Adrenal gland (tissue), 12 donors: Measurements from ENCODE around the gene GLIPR2. TPM values are rescaled to one million over a fixed set of nuclear protein-coding genes. Genes with fewer than 3 reads are reported as not detected.
"Not testable (repeated sequence)": the region's sequence is repeated elsewhere in the genome, so short reads cannot be mapped to it uniquely, and the experiment has no call there.

Experiments used
- DNase-seq, 7 donors: peaks; one replicate each; pipeline ENCODE4 v3.0.0-alpha.2; 2019 to 2020
- H3K27ac ChIP-seq, 5 donors: fragments of 200-600 bp; sonication (generic) in 4 of 5; 1 replicate in 3 of 5; 2 replicates in 2 of 5; pipeline versions ENCODE4 v1.5.1 to v1.8.0; 2016 to 2020; ENCODE audit warnings: mild to moderate bottlenecking in 1 of 5
- H3K27me3 ChIP-seq: fragments of 200-600 bp; 2 replicates; pipeline ENCODE4 v1.8.0; 2021
- H3K36me3 ChIP-seq, 2 donors: fragments of 200-600 bp; replicated peaks in 1 of 2; 1 replicate in 1 of 2; 2 replicates in 1 of 2; pipeline versions ENCODE4 v1.5.1 to v1.8.0; 2018 to 2022
- H3K4me1 ChIP-seq, 2 donors: fragments of 200-600 bp; replicated peaks in 1 of 2; 1 replicate in 1 of 2; 2 replicates in 1 of 2; pipeline versions ENCODE4 v1.5.1 to v1.8.0; 2018 to 2021
- H3K4me3 ChIP-seq, 4 donors: fragments of 200-600 bp; sonication (generic) in 3 of 4; one replicate each; pipeline ENCODE4 v1.5.1; 2016 to 2018
- H3K9me3 ChIP-seq, 3 donors: fragments of 200-600 bp; sonication (generic) in 1 of 3; replicated peaks in 1 of 3; 1 replicate in 2 of 3; 2 replicates in 1 of 3; pipeline versions ENCODE4 v1.5.1 to v1.8.0; 2016 to 2021
- POLR2A ChIP-seq, 2 donors: fragments of 450-650 bp; IDR thresholded peaks; one replicate each; pipeline ENCODE4 v1.6.1; 2017; ENCODE audit warnings: antibody characterized with exemption in 2 of 2, mild to moderate bottlenecking in 2 of 2, moderate library complexity in 1 of 2
- WGBS, 4 donors: extraction: QIAGEN DNeasy Blood & Tissue Kit in 2 of 4; methylation state at CpG; one replicate each; pipeline versions ENCODE4 v1.1.5 to v1.1.7; 2013 to 2017; 5-methylcytosine and 5-hydroxymethylcytosine counted together
- intact Hi-C, 2 donors: fragments of 100-400 bp; cut with DNase I; formaldehyde crosslinking; loops; one replicate each; pipeline versions ENCODE4 v1.14.1 to v1.15.0; 2022 to 2023
- polyA plus RNA-seq, 3 donors: library from polyadenylated mRNA; stranded (reverse); fragments of 200-250 nt in 2 of 3; fragments of 350-450 nt in 1 of 3; fragmentation: Illumina TruSeq in 1 of 3; extraction: RNeasy Lipid Tissue Mini Kit (QIAGEN cat#74804) in 1 of 3; gene quantifications; one replicate each; pipeline ENCODE4 v1.2.3, GENCODE V29; 2013 to 2014
- total RNA-seq, 9 donors: library from RNA; depleted of rRNA in 4 of 9; stranded (reverse); fragments of >200 nt in 4 of 9; fragments of 120-200 nt in 1 of 9; fragmentation: NEBNext Ultra II Directional in 1 of 9; extraction: Animal tissue kit (Norgen Biotek cat#: 25700) in 1 of 9; gene quantifications; one replicate each; pipeline versions ENCODE4 v1.1.0 to v1.2.4, GENCODE V29; 2013 to 2023
- TF ChIP-seq, protein P1 (sequence below), 6 experiments: fragments of 450-650 bp in 4 of 6; fragments of 200-600 bp in 2 of 6; sonication (generic) in 1 of 6; IDR thresholded peaks; 1 replicate in 5 of 6; 2 replicates in 1 of 6; pipeline versions ENCODE4 v1.5.1 to v1.8.0; 2016 to 2021; ENCODE audit warnings: antibody characterized with exemption in 6 of 6, mild to moderate bottlenecking in 2 of 6, moderate library complexity in 1 of 6
- donor health status: healthy with polysubstance abuse.
- donor health status: Bipolar disorder and iron deficiency.
- donor health status: DM: yes; HTN: yes; CAD: no.
- donor health status: DM: no; HTN: no; CAD: no.
- donor health status: DM: no; HTN: no; CAD: no.
- donor health status: DM: yes; HTN: yes; CAD: no.

Gene GLIPR2
- total and polyA plus RNA-seq, 12 donors: 16.1 to 56.3 (median 33.5) TPM

DNA sequence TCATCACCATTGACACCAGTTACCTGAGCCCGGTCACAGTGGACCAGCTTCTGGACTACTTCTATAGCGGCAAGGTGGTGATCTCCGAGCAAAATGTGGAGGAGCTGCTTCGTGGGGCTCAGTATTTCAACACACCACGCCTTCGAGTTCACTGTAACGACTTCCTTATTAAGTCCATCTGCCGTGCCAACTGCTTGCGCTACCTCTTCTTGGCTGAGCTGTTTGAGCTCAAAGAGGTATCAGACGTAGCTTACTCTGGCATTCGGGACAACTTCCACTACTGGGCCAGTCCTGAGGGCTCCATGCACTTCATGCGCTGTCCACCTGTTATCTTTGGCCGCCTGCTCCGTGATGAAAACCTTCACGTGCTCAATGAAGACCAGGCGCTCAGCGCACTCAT, 33.2 kb downstream of the GLIPR2 start:
- Histone ChIP-seq H3K9me3 (no peaks in the 10 kb centered on the region), H3K4me1 (no peaks in the 10 kb centered on the region), H3K27ac (no peak overlapping the region), H3K27me3 (no peaks in the 10 kb centered on the region), H3K36me3 (no peaks in the 10 kb centered on the region), H3K4me3 (no peak overlapping the region)
- intact Hi-C loops: loop anchor here (10.0 kb wide), 1 partner anchor 145 kb away; no protein-coding TSS in a partner anchor
- TF ChIP-seq POLR2A (IDR thresholded peaks at IDR 0.05): no peak
- TF ChIP-seq, protein P1, sequence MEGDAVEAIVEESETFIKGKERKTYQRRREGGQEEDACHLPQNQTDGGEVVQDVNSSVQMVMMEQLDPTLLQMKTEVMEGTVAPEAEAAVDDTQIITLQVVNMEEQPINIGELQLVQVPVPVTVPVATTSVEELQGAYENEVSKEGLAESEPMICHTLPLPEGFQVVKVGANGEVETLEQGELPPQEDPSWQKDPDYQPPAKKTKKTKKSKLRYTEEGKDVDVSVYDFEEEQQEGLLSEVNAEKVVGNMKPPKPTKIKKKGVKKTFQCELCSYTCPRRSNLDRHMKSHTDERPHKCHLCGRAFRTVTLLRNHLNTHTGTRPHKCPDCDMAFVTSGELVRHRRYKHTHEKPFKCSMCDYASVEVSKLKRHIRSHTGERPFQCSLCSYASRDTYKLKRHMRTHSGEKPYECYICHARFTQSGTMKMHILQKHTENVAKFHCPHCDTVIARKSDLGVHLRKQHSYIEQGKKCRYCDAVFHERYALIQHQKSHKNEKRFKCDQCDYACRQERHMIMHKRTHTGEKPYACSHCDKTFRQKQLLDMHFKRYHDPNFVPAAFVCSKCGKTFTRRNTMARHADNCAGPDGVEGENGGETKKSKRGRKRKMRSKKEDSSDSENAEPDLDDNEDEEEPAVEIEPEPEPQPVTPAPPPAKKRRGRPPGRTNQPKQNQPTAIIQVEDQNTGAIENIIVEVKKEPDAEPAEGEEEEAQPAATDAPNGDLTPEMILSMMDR (IDR thresholded peaks at IDR 0.05): no peak
- WGBS, 4 donors: 87 to 95% (median 91%) methylated on average over 14 to 17 of the region's 17 CpGs
- no peak for DNase-seq

DNA sequence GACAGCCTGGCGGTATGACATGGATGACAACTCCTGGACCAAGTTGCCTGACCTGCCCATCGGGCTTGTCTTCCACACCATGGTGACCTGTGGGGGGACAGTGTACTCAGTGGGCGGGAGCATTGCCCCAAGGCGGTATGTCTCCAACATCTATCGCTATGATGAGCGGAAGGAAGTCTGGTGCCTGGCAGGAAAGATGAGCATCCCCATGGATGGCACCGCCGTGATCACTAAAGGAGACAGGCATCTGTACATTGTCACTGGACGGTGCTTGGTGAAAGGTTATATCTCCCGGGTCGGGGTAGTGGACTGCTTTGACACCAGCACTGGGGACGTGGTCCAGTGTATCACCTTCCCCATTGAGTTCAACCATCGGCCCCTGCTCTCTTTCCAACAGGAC, 34.0 kb downstream of the GLIPR2 start:
- H3K27me3 ChIP-seq: no peaks in the 10 kb centered on the region
- no peak for DNase-seq
- H3K4me1 ChIP-seq: no peaks in the 10 kb centered on the region
- H3K36me3 ChIP-seq: no peaks in the 10 kb centered on the region
- no peak overlapping the region for H3K4me3 ChIP-seq
- H3K27ac ChIP-seq: no peak overlapping the region
- no peaks in the 10 kb centered on the region for H3K9me3 ChIP-seq
- 91 to 96% (median 94%) methylated on average over 10 to 13 of the region's 13 CpGs for WGBS, 4 donors
- no peak for TF ChIP-seq POLR2A (IDR thresholded peaks at IDR 0.05)
- intact Hi-C loops: loop anchor here in 1 of 2 donors (10.0 kb wide), 1 partner anchor 146 kb away; no protein-coding TSS in a partner anchor

DNA sequence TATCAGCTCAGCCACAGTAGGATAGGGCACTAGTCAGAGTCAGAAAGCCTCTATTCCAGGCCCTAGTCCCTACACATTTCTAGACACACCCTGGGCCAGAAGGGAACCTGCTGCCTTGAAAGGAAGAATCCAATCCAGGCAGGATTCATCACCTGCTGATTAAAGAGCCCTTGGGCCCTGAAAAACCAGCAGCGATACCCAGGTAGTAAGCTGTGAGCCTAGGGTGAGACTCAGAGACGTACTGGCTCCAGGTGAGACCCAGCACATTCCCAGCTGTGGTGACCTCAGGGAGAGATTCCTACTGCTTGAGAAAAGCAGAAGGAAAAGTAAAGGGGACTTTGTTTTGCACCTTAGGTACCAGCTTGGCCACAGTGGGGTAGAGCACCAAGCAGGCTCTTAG, 37.3 kb downstream of the GLIPR2 start:
- Histone ChIP-seq H3K27ac (no peak overlapping the region), H3K4me3 (no peak overlapping the region), H3K36me3 (no peaks in the 10 kb centered on the region), H3K9me3 (no peaks in the 10 kb centered on the region), H3K4me1 (no peaks in the 10 kb centered on the region), H3K27me3 (no peaks in the 10 kb centered on the region)
- intact Hi-C loops: loop anchor here in 1 of 2 donors (10.0 kb wide), 1 partner anchor 149 kb away; no protein-coding TSS in a partner anchor
- DNase-seq: no peak
- no peak for TF ChIP-seq POLR2A (IDR thresholded peaks at IDR 0.05)
- TF ChIP-seq, protein P1 (IDR thresholded peaks at IDR 0.05): no peak
- 86 to 100% (median 94%) methylated on average over 2 of the region's 2 CpGs for WGBS, 4 donors

DNA sequence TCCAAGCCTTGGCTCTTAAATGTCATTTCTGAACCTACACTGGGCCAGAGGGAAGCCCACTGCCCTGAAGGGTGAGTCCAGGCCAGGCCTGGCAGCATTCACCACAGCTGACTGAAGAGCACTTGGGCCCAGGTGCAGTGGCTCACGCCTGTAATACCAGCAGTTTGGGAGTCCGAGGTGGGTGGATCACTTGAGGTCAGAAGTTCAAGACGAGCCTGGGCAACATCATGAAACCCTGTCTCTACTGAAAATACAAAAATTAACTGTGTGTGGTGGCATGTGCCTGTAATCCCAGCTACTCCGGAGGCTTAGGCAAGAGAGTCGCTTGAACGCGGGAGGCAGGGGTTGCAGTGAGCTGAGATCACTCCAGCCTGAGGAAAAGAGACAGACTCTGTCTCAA, 37.7 kb downstream of the GLIPR2 start:
- Histone ChIP-seq H3K4me3 (no peak overlapping the region), H3K9me3 (no peaks in the 10 kb centered on the region), H3K27ac (no peak overlapping the region), H3K36me3 (no peaks in the 10 kb centered on the region), H3K27me3 (no peaks in the 10 kb centered on the region), H3K4me1 (no peaks in the 10 kb centered on the region)
- intact Hi-C loops: loop anchor here in 1 of 2 donors (10.0 kb wide), 1 partner anchor 149 kb away; no protein-coding TSS in a partner anchor
- TF ChIP-seq POLR2A (IDR thresholded peaks at IDR 0.05): no peak
- TF ChIP-seq, protein P1 (IDR thresholded peaks at IDR 0.05): no peak
- no peak for DNase-seq
- WGBS, 4 donors: 90 to 91% (median 91%) methylated on average over 5 to 7 of the region's 7 CpGs

DNA sequence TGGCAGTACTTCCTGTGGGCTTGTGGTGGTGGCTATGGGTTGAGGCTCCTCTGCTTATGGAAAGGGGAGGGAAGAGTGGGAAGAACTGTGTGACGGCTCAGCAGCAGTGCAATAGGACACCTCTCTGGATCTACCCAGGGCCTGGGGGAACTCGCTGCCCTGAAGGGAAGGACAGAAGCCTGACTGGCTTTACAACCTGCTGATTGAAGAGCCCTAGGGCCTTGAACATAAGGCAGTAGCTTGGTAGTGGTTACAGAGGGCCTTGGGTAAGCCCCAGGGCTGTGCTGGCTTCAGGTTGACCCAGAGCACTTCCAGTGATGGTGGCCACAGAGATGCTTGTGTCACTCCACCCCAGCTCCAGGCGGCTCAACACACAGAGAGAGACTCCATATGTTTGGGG, 38.2 kb downstream of the GLIPR2 start:
- no peak overlapping the region for H3K27ac ChIP-seq
- no peaks in the 10 kb centered on the region for H3K4me1 ChIP-seq
- WGBS, 4 donors: 83 to 97% (median 92%) methylated on average over 3 of the region's 3 CpGs
- H3K36me3 ChIP-seq: no peaks in the 10 kb centered on the region
- H3K4me3 ChIP-seq: no peak overlapping the region
- H3K9me3 ChIP-seq: no peaks in the 10 kb centered on the region
- no peak for TF ChIP-seq POLR2A (IDR thresholded peaks at IDR 0.05)
- TF ChIP-seq, protein P1 (IDR thresholded peaks at IDR 0.05): no peak
- no peaks in the 10 kb centered on the region for H3K27me3 ChIP-seq
- no peak for DNase-seq
- intact Hi-C loops: loop anchor here in 1 of 2 donors (10.0 kb wide), 1 partner anchor 150 kb away; no protein-coding TSS in a partner anchor

DNA sequence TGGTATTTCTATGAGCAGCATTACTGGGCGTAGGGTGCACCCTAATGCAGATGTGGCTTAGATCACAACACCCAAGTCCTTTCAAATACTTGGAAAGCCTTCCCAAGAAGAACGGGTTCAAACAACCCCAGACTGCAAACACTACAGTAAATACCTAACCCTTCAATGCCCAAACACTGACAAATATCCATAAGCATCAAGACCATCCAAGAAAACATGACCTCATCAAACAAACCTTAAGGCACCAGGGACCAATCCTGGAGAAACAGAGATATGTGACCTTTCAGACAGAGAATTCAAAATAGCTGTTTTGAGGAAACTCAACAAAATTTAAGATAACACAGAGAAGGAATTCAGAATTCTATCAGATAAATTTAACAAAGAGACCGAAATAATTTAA, 38.7 kb downstream of the GLIPR2 start:
- not testable (repeated sequence) for H3K4me3 ChIP-seq, H3K36me3 ChIP-seq, DNase-seq, H3K4me1 ChIP-seq, H3K9me3 ChIP-seq, H3K27ac ChIP-seq, H3K27me3 ChIP-seq
- WGBS, 4 donors: 83 to 94% (median 89%) methylated on average over 3 of the region's 3 CpGs
- intact Hi-C loops: loop anchor here in 1 of 2 donors (10.0 kb wide), 1 partner anchor 150 kb away; no protein-coding TSS in a partner anchor

DNA sequence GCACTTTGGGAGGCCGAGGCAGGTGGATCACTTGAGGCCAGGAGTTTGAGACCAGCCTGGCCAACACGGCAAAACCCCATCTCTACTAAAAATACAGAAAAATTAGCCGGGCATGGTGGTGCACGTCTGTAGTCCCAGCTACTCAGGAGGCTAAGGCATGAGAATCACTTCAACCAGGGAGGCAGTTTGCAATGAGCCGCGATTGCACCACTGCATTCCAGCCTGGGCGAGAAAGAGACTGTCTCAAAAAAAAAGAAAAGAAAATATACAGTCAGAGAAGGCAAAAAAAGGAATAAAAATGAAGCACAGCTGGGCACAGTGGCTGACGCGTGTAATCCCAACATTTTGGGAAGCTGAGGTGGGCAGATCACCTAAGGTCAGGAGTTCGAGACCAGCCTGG, 40.0 kb downstream of the GLIPR2 start:
- intact Hi-C loops: loop anchor here in 1 of 2 donors (10.0 kb wide), 1 partner anchor 152 kb away; no protein-coding TSS in a partner anchor
- not testable (repeated sequence) for H3K27me3 ChIP-seq, H3K4me1 ChIP-seq, H3K36me3 ChIP-seq, H3K27ac ChIP-seq, H3K9me3 ChIP-seq, H3K4me3 ChIP-seq
- peak in 1 of 7 donors; percentile 5 for DNase-seq
- WGBS, 4 donors: 91 to 96% (median 93%) methylated on average over 10 of the region's 10 CpGs
